SHP77 treated with DMSO at 0.1 percent for 48 hours (cell line): ENCODE results near the gene AOPEP.

Experiments
- DNase-seq: peaks from one replicate; lab custom pipeline; 2025; lab: John Stamatoyannopoulos, UW

The AOPEP gene

GRCh38 chr9:95084254-95084934, 357.9 kb downstream of the AOPEP start:
- DNase-seq: no peak

- DNase-seq: no peak
These were observed 358.7 kb downstream of the AOPEP start for GRCh38 chr9:95085036-95085770.

GRCh38 chr9:95085861-95086563, 359.5 kb downstream of the AOPEP start:
- DNase-seq: no peak

- DNase-seq: no peak
These were observed 360.1 kb downstream of the AOPEP start for GRCh38 chr9:95086564-95086955.

GRCh38 chr9:95087659-95088242, 361.3 kb downstream of the AOPEP start:
- DNase-seq: no peak

GRCh38 chr9:95088421-95089161, 362.1 kb downstream of the AOPEP start:
- DNase-seq: no peak

- DNase-seq: no peak
These were observed 362.9 kb downstream of the AOPEP start for GRCh38 chr9:95089257-95090022.

GRCh38 chr9:95090023-95090791, 363.7 kb downstream of the AOPEP start:
- no peak for DNase-seq

GRCh38 chr9:95090871-95091577, 364.5 kb downstream of the AOPEP start:
- no peak for DNase-seq

GRCh38 chr9:95091601-95092261, 365.2 kb downstream of the AOPEP start:
- no peak for DNase-seq

- no peak for DNase-seq
These were observed 366.0 kb downstream of the AOPEP start for GRCh38 chr9:95092262-95093072.

GRCh38 chr9:95093586-95093985, 367.1 kb downstream of the AOPEP start:
- DNase-seq: no peak

- DNase-seq: no peak
These were observed 367.5 kb downstream of the AOPEP start for GRCh38 chr9:95094002-95094401.

- DNase-seq: no peak
These were observed 369.3 kb downstream of the AOPEP start for GRCh38 chr9:95095641-95096355.

GRCh38 chr9:95096381-95096780, 369.9 kb downstream of the AOPEP start:
- DNase-seq: no peak

GRCh38 chr9:95096807-95097206, 370.3 kb downstream of the AOPEP start:
- DNase-seq: no peak

- no peak for DNase-seq
These were observed 370.8 kb downstream of the AOPEP start for GRCh38 chr9:95097279-95097678.
